CD4-positive, alpha-beta T cell treated with Interleukin-10 for 1 hour (primary cell): Measurements from ENCODE around the gene E2F2.
"Not testable (repeated sequence)": the region's sequence is repeated elsewhere in the genome, so short reads cannot be mapped to it uniquely, and the experiment has no call there.

Experiments
- DNase-seq: peaks from one replicate; pipeline ENCODE4 v3.0.0-alpha.2; 2020

Gene E2F2

DNA sequence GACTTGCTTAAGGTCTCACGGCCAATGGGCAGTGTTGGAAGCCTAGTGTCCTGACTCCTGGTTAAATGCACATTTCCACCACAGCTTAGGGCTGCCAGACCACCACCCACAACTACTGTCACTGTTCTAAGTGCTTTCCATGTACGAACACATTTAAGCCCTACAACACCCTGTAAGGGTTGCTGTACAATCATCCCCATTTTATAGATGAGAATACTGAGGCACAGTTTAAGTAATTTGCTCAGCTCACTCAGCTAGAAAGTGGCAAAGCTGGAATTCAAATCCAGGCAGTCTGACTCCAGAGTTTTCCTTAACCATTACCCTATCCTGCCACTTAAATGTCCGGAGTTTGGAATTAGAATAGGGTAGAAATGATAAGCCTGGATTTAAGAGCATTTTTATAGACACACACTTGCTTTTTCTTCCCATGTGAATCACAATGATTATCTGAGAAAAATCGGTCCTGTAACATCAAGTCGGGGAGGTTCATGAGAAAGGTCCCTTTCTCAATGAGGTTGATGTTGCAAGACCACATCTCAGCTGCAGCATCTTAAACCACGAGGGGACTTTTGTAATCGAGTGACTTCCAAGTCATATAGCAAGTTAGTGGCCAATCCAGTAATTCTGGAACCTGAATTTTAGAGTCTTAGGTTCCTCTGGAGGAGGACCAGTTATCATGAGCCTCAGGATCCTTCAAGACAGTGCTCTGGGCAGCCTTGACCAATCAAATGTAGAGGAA lies 8.6 kb downstream of the E2F2 start:
- DNase-seq: no peak

DNA sequence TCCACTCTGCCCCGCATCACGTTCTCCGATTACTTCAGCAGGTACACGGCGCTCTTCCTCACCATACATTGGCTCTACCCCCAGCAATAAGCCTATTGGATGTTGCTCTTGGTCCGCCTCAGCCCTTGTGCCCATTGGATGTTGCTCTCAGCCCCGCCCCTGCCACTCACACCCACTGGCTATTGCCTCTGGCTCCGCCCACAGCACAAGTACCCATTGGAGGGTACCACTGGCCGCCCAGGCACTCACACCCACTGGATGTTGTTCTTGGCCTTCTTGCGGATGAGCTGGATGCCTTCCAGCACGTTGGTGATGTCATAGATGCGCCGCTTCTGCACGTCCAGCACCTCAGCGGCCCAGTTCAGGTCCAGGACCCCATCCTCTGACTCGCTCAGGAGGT lies 9.4 kb downstream of the E2F2 start:
- no peak for DNase-seq

DNA sequence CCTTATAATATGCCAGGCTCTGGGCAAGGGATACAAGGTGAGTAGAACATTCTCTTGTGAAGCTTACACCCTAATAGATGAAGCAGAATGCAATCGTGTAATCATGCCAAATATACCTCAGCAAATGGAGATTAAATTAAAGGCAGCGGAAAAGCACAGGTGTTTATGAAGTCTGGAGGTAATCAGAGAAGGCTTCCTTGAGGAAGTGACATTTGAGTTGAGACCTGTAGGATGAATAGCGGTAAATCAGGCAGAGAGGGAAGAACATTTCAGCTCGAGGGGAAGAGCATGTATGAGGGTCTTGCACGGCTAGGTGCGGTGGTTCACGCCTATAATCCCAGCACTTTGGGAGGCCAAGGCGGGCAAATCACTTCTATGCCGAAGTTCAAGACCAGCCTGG lies 13.5 kb downstream of the E2F2 start:
- no peak for DNase-seq

GRCh38 chr1:23515905-23516304 lies 15.1 kb downstream of the E2F2 start:
- DNase-seq: no peak

- DNase-seq: no peak
Measured at GRCh38 chr1:23514111-23514679, 16.8 kb downstream of the E2F2 start.

GRCh38 chr1:23509896-23510295 lies 21.1 kb downstream of the E2F2 start:
- no peak for DNase-seq

DNA sequence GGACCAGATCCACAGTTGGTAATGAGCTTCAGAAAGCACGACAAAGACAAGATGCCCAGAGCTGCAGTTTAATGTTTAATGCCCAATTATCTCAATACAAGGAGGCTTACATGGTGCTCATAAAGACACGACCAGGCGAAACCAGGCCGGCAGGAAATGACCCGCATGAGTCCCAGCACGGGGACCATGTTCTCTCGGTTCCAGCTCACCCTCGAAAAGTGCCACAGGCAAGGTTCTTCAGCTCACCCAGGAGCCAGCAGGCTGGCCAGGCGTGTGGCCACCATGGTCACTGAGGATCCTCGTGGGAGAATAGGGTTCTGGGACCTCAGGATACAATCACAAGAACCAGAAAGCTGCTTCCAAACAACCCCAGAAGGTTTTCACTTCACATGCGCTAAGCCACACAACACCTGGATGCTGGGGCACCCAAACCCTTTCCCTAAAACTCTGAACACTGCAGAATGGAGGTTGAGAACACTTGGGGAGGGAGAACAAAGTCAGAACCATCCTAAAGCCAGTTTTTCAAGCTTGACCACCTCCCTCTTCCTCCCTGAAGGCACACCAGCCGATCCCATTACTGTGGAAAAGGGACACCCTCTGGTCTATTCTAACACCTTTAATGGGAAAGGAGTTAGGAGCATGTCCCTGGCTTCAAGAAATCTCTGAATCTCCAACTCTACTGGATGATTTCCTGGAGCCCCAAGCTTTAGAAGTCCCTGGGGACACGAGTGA lies 24.5 kb downstream of the E2F2 start:
- no peak for DNase-seq

GRCh38 chr1:23505851-23506250 lies 25.2 kb downstream of the E2F2 start:
- no peak for DNase-seq

DNA sequence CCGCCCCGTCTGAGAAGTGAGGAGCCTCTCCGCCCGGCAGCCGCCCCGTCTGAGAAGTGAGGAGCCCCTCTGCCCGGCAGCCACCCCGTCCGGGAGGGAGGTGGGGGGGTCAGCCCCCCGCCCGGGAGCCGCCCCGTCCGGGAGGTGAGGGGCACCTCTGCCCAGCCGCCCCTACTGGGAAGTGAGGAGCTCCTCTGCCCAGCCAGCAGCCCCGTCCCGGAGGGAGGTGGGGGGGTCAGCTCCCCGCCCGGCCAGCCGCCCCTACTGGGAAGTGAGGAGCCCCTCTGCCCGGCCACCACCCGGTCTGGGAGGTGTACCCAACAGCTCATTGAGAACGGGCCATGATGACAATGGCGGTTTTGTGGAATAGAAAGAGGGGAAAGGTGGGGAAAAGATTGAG lies 26.9 kb downstream of the E2F2 start:
- not testable (repeated sequence) for DNase-seq

- no peak for DNase-seq
Measured at GRCh38 chr1:23502951-23503350, 28.1 kb downstream of the E2F2 start.

GRCh38 chr1:23500466-23500865 lies 30.6 kb downstream of the E2F2 start:
- DNase-seq: no peak

DNA sequence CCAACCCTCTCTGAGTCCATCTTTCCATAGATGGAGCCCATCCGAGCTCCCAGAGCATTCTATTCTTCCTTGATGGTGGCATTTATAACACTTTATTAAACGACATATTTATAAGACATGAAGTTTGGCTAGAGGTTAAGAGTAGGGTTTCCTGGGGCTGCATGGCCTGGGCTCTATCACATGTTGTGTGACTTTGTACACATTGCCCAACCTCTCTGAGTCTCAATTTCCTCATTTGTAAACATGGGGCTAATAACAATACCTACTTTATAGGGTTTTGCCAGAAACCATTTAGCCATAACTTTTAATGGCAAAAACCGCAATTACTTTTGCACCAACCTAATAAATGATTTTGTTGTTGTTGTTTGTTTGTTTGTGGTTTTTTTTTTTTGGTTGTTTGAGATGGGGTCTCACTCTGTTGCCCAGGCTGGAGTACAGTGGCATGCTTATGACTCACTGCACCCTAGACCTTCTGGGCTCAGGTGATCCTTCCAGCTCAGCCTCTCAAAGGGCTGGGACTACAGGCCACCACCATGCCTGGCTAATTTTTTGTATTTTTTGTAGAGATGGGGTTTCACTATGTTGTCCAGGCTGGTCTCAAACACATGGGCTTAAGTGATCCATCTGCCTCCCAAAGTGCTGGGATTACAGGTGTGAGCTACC lies 33.1 kb downstream of the E2F2 start:
- DNase-seq: no peak

DNA sequence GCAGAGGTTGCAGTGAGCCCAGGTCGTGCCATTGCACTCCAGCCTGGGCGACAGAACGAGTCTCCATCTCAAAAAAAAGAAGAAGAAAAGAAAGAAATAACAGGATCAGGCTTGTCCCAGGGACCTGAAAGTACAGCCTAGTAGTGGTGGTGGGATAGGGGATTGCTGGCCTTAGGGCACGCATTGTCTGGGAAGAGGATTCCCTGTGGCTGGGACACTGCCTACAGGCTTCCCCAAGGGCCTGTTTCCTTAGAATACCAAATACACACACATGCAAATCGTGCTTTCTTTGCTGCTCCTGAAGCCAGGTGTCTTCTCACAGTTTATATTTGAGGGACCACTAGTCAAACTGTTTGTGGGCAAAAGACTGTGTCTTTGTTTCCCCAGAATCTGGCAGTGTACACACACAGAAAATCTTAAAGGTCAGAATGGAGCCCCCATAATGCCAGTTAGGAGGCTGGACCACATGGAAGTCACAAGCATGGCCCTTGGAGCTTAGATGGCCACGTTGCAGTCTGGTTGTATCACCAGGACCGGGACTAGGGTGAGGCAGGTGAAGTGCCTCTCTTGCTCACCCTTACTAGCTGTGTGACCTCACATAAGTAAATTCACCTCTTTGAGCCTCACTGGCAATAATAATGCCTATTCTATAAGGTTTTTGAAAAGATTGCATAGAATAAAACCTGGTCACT lies 34.4 kb downstream of the E2F2 start:
- no peak for DNase-seq

DNA sequence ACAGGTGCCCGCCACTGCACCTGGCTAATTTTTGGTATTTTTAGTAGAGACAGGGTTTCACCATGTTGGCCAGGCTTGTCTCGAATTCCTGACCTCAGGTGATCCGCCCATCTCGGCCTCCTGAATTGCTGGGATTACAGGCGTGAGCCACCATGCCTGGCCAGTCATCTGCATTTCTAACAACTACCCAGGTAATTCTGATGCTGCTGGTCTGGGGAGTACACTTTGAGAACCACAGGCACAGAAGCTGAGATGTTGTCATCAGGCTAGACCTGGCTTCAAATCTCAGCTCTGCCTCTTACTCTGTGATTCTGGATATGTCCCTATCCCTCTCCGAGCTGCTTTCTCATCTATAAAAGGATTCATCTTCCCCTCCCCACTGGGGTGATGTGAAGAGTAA lies 36.2 kb downstream of the E2F2 start:
- DNase-seq: not testable (repeated sequence)

DNA sequence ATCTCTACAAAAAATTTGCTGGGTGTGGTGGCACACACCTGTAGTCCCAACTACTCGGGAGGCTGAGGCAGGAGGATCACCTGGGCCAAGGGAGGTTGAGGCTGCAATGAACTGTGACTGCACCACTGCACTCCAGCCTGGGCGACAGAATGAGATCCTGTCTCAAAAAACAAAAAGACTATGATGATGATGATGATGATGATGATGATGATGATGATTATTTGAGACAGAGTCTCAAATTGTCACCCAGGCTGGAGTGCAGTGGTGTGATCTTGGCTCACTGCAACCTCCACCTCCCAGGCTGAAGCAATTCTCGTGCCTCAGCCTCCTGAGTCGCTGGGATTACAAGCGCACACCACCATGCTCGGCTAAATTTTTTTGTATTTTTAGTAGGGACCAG lies 38.3 kb downstream of the E2F2 start:
- DNase-seq: not testable (repeated sequence)

- no peak for DNase-seq
Measured at GRCh38 chr1:23492132-23492720, 38.8 kb downstream of the E2F2 start.

DNA sequence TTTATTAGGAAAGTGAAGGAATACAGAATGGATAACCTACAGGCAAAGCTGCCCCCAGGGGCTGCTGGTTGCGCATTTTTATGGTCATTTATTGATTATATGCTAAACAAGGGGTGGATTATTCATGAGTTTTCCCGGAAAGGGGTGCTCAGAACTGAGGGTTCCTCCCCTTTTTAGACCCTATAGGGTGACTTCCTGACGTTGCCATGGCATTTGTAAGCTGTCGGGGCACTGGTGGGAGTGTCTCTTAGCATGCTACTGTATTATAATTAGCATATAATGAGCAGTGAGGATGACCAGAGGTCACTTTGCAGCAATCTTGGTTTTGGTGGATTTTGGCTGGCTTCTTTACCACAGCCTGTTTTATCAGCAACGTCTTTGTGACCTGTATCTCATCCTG lies 41.2 kb downstream of the E2F2 start:
- no peak for DNase-seq

- DNase-seq: no peak
Measured at GRCh38 chr1:23485002-23485332, 46.1 kb downstream of the E2F2 start.

- peak; percentile 94 for DNase-seq
Measured at GRCh38 chr1:23484253-23485001, 46.6 kb downstream of the E2F2 start.

DNA sequence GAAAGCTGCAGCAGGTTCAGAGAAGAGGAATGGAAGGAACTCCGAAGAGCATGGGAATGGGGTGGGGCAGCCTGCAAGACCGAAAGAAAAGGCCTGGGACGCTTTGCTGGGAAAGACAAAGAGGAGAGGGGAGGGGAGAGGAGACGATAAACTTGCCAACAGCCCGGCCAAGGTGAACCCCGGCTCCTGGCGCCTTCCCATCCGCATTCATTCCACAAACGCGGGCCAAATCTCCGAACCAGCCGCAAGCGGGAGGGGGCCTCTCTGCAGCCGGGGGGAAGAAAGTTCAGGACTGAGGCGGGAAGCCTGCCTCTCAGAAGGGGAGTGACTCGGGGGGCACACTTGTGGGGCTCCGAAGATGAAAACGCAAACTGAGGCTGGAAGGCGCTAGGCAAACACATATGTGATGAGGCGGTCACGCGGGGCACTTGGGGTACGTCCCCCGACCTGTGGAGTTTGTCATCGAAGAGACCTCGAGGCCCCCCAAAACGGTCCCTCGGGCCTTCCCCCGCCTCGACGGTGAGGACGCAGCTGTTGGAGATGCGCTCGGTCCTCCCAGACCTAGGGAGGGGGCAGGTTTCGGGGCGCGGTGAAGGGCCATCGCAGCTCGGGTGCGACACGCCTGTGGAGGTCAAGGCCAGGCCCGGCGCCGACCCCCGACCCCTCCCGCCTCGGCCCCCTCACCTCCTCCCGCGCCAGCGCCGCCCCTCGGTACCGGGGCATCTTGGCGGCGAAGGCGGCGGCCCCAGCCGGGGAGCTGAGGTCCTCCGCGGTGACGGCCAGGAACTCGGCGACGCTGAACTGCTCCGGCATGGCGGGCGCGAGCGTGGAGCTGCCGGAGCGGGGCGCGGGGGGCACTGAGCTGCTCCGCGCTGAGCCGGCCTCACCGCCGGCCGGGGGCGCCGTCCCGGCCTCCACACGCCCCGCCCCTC lies 47.4 kb downstream of the E2F2 start, which contains the start of gene ASAP3:
TSS of gene ASAP3 (minus strand) at position 859 of the 932 bp plus-strand sequence. CDS start at position 813, 46 bp downstream.
- DNase-seq: no peak

DNA sequence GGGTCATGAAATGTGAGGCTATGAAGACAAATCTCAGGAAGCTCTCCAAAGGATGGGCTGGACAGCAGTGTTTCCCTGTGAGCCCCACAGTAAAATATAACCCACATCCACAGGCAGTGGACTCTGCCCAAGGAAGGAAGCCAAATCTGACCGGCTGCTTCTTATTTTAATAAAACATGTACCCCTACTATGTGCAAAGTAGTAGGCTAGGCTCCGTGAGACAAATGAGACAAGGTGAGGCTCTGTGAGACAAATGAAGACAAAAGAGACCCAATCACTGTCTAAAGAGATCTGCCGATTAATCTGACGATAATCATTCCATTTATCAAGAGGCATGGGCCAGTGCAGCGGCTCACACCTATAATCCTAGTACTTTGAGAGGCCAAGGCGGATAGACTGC lies 49.1 kb downstream of the E2F2 start:
- DNase-seq: no peak
